ENCODE measurements around the gene C4orf54.

The C4orf54 gene

DNA sequence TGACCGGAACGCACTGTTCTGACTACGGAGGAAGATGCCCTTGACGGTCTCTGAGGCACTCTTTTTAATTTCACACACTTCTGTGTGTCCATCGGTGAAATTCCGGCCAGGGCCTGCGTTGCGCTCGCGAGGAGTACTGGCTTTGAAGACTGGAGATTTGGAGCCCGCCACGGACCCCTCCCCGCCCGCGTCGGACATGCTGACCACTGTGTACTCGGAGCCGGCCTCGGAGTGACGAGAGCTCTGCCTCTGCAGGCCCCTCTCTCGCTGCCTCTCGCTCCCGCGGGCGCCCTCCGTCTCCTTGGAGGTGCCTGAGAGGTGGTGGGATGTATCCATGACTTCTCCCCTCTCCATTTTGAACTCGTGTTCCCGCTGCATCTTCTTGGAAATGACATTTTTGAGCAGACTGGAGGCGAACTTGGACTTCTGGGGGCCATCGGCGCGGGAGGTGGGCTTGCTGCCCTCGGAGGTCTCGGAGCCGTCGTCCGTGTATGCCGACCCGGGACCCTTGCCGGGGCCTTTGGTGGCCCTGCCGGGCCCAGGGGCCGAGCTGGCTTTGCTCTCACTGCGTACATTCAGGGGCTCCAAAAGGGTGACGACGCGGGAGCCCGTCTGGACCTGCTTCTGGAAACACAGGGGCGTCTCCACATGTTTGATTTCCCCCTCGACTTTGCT is 5.7 kb downstream of the C4orf54 start:
- DNase-seq: no peak

- DNase-seq: no peak
These were observed 6.4 kb downstream of the C4orf54 start for GRCh38 chr4:99651016-99651769.

GRCh38 chr4:99649778-99650177 is 7.8 kb downstream of the C4orf54 start:
- no peak for DNase-seq

DNA sequence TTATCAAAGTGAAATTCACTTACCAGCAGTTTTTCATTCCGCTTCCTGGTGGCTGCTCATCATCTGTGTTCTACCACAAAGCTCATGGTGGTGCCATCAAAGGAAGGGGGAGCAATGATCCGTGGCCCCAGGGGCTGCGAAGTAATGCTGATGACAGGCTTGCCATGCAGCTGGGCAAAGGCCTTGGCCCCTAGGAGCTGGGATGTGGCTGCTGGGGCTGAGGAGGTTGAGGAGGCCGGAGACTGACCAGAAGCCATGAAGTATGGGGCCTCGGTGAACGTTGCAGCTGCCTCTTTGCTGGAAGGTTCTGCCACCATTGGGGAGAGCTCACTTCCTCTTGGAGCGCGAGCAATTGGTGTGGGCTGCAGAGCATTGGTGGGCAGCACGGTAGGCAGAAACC is 8.4 kb downstream of the C4orf54 start:
- no peak for DNase-seq

GRCh38 chr4:99648321-99648720 is 9.3 kb downstream of the C4orf54 start:
- DNase-seq: no peak

DNA sequence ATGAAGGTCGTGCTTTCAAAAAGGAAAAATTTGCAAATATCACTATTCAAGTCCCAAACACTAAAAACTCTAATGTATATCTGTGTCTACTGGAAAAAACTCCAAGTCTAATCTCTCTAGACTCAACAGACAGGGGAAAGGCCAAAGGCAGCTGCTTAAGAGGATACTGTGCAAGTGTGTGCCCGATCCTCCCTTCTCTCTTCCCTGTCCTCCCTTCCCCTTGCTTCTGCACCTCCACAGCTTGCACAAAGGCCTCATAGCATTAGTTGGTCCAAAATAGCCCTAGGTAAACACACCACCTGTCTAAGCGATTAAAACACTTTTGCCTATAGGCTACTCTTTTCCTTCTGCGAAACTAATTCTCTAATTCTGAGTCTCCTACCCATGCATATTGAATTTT is 10.6 kb downstream of the C4orf54 start:
- no peak for DNase-seq

DNA sequence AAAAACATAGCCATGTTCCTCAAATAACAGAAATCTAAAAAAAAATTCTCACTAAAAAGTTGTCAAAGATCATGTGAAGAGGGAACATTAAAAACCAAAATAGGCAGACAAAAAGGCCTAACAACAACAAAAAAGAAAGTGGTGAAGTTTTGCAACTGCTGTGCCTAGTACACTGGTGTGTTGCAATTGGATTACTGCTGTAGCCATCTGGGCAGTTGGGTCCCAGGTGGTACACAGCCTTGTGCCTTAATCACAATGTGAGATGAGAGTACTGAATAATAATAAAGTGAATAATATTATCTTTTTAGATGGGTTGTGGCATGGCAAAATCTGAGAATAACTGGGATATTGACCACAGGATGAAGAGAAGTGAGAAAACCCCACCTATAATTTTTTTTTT is 12.0 kb downstream of the C4orf54 start:
- no peak for DNase-seq

DNA sequence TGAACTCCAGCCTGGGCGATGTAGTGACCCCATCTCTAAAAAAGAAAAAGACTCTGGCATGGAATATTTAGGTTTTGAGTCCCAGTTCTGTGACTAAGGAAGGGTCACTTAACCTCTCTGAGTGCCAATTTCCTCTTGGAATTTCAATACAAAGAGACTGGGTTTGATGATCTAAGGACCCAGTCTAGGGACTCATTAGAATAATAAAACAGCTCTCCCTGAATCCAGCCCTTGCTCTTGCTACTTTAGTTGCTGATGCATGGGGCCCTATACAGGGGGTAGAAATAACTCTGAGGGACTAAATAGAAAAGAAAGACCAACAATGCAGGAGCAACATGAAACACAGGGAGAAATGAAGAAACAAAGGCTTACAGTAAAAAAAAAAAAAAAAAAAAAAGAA is 12.6 kb downstream of the C4orf54 start:
- no peak for DNase-seq

- DNase-seq: no peak
These were observed 13.2 kb downstream of the C4orf54 start for GRCh38 chr4:99644453-99644852.

GRCh38 chr4:99642725-99643489 is 14.7 kb downstream of the C4orf54 start:
- no peak for DNase-seq

DNA sequence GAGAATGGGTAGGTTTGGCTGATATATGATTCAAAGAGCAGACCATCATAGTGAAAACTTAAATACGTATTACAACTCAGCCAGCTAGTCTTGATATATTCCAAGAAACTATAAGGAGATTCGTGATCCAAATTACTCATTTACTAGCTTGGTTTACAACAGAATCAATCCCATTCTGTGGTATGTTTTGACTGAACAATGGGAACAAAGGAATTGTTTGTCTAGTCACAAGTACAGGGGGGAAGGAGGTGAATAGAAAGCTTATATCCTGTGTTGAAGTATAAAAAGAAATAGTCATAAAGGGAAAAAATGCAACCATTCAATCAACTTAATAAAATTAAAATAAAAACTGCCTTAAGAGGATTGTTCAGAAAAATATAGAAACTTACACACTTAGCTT is 17.0 kb downstream of the C4orf54 start:
- no peak for DNase-seq

DNA sequence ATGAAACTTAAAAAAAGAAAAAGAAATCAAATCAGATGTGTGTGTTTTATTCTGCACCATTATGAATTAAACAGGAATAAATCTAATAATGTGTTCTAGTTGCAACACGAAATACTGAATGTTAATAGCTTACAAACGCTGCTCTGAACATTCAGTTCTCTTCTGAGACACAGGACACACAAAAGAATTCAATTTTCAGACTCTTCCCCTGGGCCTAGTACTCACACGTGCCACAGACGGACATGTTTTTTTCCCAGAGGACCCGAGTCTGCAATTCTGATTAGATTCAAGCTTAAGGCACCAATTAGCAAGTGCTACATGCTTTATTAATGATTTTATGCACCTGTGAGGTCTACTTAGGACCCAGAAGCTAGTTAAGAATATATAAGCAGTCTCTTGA is 20.5 kb downstream of the C4orf54 start:
- no peak for DNase-seq

GRCh38 chr4:99636422-99636821 is 21.2 kb downstream of the C4orf54 start:
- no peak for DNase-seq

GRCh38 chr4:99635601-99636000 is 22.0 kb downstream of the C4orf54 start:
- no peak for DNase-seq

- DNase-seq: no peak
These were observed 22.8 kb downstream of the C4orf54 start for GRCh38 chr4:99634742-99635360.

DNA sequence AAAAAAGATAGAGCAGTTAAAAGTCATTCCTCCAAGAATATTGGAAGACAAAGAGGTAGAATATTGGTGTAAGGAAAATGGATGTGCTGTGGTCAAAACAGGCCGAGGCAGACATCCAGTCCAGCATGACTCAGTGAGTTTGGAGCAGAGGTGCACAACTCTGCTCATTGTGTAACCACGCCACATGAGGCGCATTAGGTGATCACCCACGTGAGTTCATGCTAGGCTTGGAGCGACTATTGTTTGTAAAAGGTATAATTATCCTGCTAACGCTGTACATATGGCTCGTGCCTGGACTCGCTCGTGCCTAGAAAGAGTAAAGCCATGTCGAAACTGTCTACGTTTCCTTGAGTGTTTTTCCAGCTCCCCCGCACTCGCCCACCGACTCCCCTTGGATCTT is 23.9 kb downstream of the C4orf54 start:
- DNase-seq: no peak

GRCh38 chr4:99630857-99631360 is 26.7 kb downstream of the C4orf54 start:
- DNase-seq: no peak

DNA sequence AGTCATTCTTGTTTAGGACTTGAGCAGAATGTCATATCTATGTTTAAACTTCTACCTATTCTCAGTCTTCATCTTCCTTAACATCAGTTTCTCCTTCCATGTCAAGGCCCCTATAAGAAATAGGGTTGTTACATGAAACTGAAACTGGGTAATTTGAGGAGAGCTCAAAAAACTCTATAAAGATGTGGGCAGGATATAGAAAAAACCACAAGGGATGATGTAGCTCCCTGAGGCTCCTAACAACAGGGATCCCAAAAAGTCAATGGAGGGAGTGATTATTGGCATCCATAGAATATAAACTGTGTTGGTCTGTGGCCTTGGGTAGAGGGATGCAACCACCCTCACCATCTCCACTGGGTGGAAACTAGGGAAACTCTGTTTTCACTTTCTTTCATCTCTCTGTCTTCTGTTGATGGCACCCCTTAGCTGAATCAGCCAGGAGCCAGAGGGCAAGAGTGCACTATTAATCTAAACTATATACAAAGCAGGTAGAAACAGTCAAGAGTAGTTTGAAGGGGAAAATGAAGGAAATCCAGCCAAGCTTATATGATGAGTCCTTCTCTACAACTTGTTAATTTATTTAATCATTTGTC is 27.6 kb downstream of the C4orf54 start:
- DNase-seq: no peak

- no peak for DNase-seq
These were observed 29.6 kb downstream of the C4orf54 start for GRCh38 chr4:99628040-99628439.

GRCh38 chr4:99625369-99625768 is 32.3 kb downstream of the C4orf54 start:
- no peak for DNase-seq

- DNase-seq: peak; percentile 1
These were observed 33.4 kb downstream of the C4orf54 start for GRCh38 chr4:99624141-99624719.

DNA sequence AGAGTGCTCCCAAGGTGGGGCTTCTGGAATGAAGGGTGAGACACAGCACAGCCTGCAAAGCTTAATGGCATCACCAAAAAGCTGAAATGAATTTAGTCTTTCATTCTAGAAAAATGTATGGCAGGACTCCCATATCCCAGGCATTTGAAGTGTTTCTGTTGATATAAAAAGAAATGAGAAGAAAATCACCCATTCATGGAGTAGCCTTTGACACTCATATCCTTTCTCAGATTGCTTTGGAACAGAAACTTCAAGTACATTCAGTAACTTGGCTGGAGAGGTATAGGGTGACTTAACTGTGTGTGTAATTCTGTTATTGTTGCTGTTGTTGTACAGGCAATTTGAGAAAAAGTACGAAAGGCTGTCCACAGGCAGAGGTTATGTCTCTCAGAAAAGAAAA is 35.3 kb downstream of the C4orf54 start:
- DNase-seq: no peak
